SK-N-SH treated with all-trans-retinoic acid at 6 μM for 48 hours (cell line): ENCODE data around the gene RAB11FIP4.

ENCODE experiments used
- ATAC-seq: fragments of 200-7000 bp; cut with Tn5 transposase; 3 replicates; pipeline ENCODE4 v1.9.1; 2020; ENCODE audit warnings: mild to moderate bottlenecking, moderate library complexity
- BACH2 ChIP-seq: fragments of 250-450 bp; sonication (Bioruptor Pico); IDR thresholded peaks from 2 replicates; pipeline ENCODE4 v1.9.0; 2021; ENCODE audit warnings: mild to moderate bottlenecking, borderline replicate concordance
- CREB5 ChIP-seq: fragments of 250-450 bp; sonication (Bioruptor Pico); IDR thresholded peaks from 2 replicates; pipeline ENCODE4 v1.5.1; 2020; ENCODE audit warnings: low read depth, mild to moderate bottlenecking, moderate library complexity
- CSDC2 ChIP-seq: fragments of 250-450 bp; sonication (Bioruptor Pico); IDR thresholded peaks from 2 replicates; pipeline ENCODE4 v1.5.0; 2020; ENCODE audit warnings: mild to moderate bottlenecking, moderate library complexity
- CSRNP3 ChIP-seq: fragments of 250-450 bp; sonication (Bioruptor Pico); IDR thresholded peaks from 2 replicates; pipeline ENCODE4 v1.5.1; 2021; ENCODE audit warnings: mild to moderate bottlenecking, moderate library complexity
- ESRRG ChIP-seq: fragments of 250-450 bp; sonication (Bioruptor Pico); IDR thresholded peaks from 2 replicates; pipeline ENCODE4 v1.6.1; 2021; ENCODE audit warnings: mild to moderate bottlenecking
- GLIS3 ChIP-seq: fragments of 250-450 bp; sonication (Bioruptor Pico); IDR thresholded peaks from 2 replicates; pipeline ENCODE4 v1.5.0; 2020; ENCODE audit warnings: mild to moderate bottlenecking, moderate library complexity
- ISL1 ChIP-seq: fragments of 250-450 bp; sonication (Bioruptor Pico); IDR thresholded peaks from 2 replicates; pipeline ENCODE4 v2.1.2; 2022; ENCODE audit warnings: mild to moderate bottlenecking, moderate library complexity
- OSR1 ChIP-seq: fragments of 250-450 bp; sonication (Bioruptor Pico); IDR thresholded peaks from 2 replicates; pipeline ENCODE4 v1.8.0; 2022; ENCODE audit warnings: moderate library complexity, mild to moderate bottlenecking, inconsistent platforms
- PPARA ChIP-seq: fragments of 250-450 bp; sonication (Bioruptor Pico); IDR thresholded peaks from 2 replicates; pipeline ENCODE4 v1.5.0; 2020; ENCODE audit warnings: mild to moderate bottlenecking, borderline replicate concordance
- SNAI2 ChIP-seq: fragments of 250-450 bp; sonication (Bioruptor Pico); IDR thresholded peaks from 2 replicates; pipeline ENCODE4 v1.5.0; 2020; ENCODE audit warnings: mild to moderate bottlenecking, moderate library complexity
- TCF4 ChIP-seq: fragments of 250-450 bp; sonication (Bioruptor Pico); IDR thresholded peaks from 2 replicates; pipeline ENCODE4 v1.8.0; 2021; ENCODE audit warnings: mild to moderate bottlenecking, moderate library complexity, borderline replicate concordance
- TOX ChIP-seq: fragments of 250-450 bp; sonication (Bioruptor Pico); IDR thresholded peaks from 2 replicates; pipeline ENCODE4 v1.8.0; 2021; ENCODE audit warnings: mild to moderate bottlenecking, moderate library complexity, borderline replicate concordance
- ZFP3 ChIP-seq: fragments of 250-450 bp; sonication (Bioruptor Pico); IDR thresholded peaks from 2 replicates; pipeline ENCODE4 v1.5.0; 2020; ENCODE audit warnings: mild to moderate bottlenecking, moderate library complexity
- ZFP30 ChIP-seq: fragments of 450-650 bp; formaldehyde crosslinking; IDR thresholded peaks from 2 replicates; pipeline ENCODE4 v1.5.0; 2022; ENCODE audit warnings: mild to moderate bottlenecking, moderate library complexity
- ZNF565 ChIP-seq: fragments of 450-650 bp; formaldehyde crosslinking; conservative IDR thresholded peaks from 2 replicates; pipeline ENCODE4 v1.5.0; 2020; ENCODE audit warnings: low read depth, mild to moderate bottlenecking, moderate library complexity
- ZNF70 ChIP-seq: fragments of 450-650 bp; formaldehyde crosslinking; IDR thresholded peaks from 2 replicates; pipeline ENCODE4 v1.5.0; 2020; ENCODE audit warnings: mild to moderate bottlenecking, moderate library complexity
- ZNF8 ChIP-seq: fragments of 450-650 bp; formaldehyde crosslinking; IDR thresholded peaks from 2 replicates; pipeline ENCODE4 v1.5.0; 2020; ENCODE audit warnings: mild to moderate bottlenecking, moderate library complexity
- TF ChIP-seq, protein P1 (sequence below): fragments of 250-450 bp; sonication (Bioruptor Pico); IDR thresholded peaks from 2 replicates; pipeline ENCODE4 v1.8.0; 2020; ENCODE audit warnings: mild to moderate bottlenecking, moderate library complexity, borderline replicate concordance
- TF ChIP-seq, protein P2 (sequence below): fragments of 250-450 bp; sonication (Bioruptor Pico); IDR thresholded peaks from 2 replicates; pipeline ENCODE4 v1.8.0; 2021; ENCODE audit warnings: low read depth, mild to moderate bottlenecking, moderate library complexity, borderline replicate concordance
- TF ChIP-seq, protein P3 (sequence below): fragments of 250-450 bp; sonication (Bioruptor Pico); IDR thresholded peaks from 2 replicates; pipeline ENCODE4 v1.5.0; 2020; ENCODE audit warnings: mild to moderate bottlenecking, moderate library complexity

RAB11FIP4 gene

DNA sequence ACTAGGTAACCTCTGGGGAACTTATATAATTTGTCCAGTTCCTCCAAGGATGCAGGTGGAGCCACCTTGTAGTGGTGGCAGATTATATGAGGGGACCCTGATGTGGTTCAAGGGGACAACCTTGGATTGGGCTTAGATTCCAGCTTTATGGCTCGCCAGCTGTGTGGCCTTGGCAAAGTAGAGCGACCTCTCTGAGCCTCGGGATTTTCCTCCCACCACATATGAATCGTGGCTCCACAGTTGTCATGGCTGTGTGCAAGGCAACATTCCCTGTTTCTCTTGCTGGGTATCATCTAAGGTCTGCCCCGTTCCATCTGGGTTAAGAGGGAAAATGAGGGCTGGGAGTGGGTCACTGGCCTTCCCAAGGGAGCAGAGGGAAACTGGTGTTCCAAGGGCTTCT, 104.6 kb downstream of the RAB11FIP4 start (continued):
- TF ChIP-seq ZNF565 (CRISPR knock-in tag) (no peak), ZNF8 (no peak), CSRNP3 (no peak), ZFP30 (no peak)

- no peak for ATAC-seq
- no peak for TF ChIP-seq ESRRG (CRISPR knock-in tag)
- TF ChIP-seq ZNF70: no peak
- TF ChIP-seq OSR1 (CRISPR knock-in tag): no peak
- TF ChIP-seq, protein P1, sequence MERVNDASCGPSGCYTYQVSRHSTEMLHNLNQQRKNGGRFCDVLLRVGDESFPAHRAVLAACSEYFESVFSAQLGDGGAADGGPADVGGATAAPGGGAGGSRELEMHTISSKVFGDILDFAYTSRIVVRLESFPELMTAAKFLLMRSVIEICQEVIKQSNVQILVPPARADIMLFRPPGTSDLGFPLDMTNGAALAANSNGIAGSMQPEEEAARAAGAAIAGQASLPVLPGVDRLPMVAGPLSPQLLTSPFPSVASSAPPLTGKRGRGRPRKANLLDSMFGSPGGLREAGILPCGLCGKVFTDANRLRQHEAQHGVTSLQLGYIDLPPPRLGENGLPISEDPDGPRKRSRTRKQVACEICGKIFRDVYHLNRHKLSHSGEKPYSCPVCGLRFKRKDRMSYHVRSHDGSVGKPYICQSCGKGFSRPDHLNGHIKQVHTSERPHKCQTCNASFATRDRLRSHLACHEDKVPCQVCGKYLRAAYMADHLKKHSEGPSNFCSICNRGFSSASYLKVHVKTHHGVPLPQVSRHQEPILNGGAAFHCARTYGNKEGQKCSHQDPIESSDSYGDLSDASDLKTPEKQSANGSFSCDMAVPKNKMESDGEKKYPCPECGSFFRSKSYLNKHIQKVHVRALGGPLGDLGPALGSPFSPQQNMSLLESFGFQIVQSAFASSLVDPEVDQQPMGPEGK: no peak
- no peak for TF ChIP-seq BACH2 (CRISPR knock-in tag)
- TF ChIP-seq TOX (CRISPR knock-in tag): no peak
Observed at GRCh38 chr17:31496601-31497000, 105.1 kb downstream of the RAB11FIP4 start.

DNA sequence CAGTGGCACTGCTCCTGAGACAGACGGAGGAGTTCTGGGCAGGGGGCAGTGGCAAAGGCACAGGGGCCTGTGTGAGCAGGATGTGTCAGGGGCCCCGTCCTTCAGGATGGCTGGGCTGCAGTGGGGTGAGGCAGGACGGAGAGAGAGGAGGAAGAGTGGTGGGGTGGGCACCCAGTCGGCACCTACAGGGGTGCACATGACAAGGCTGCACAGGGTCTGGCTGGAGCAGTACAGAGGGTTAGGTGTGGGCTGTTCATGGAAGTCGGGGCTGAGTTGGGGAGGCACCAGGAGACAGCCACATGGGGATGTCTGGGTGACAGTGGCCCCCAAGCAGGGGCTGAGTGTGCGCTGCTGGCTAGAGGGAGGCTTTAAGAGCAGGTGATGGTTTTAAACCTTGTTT, 106.0 kb downstream of the RAB11FIP4 start:
- no peak for ATAC-seq
- TF ChIP-seq, protein P2, sequence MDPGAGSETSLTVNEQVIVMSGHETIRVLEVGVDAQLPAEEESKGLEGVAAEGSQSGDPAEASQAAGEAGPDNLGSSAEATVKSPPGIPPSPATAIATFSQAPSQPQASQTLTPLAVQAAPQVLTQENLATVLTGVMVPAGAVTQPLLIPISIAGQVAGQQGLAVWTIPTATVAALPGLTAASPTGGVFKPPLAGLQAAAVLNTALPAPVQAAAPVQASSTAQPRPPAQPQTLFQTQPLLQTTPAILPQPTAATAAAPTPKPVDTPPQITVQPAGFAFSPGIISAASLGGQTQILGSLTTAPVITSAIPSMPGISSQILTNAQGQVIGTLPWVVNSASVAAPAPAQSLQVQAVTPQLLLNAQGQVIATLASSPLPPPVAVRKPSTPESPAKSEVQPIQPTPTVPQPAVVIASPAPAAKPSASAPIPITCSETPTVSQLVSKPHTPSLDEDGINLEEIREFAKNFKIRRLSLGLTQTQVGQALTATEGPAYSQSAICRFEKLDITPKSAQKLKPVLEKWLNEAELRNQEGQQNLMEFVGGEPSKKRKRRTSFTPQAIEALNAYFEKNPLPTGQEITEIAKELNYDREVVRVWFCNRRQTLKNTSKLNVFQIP (CRISPR knock-in tag): no peak
- no peak for TF ChIP-seq TCF4
- TF ChIP-seq ISL1 (CRISPR knock-in tag): no peak
- no peak for TF ChIP-seq ZFP30
- TF ChIP-seq ZFP3 (CRISPR knock-in tag): no peak
- no peak for TF ChIP-seq SNAI2 (CRISPR knock-in tag)
- no peak for TF ChIP-seq ESRRG (CRISPR knock-in tag)
- TF ChIP-seq PPARA (CRISPR knock-in tag): no peak
- TF ChIP-seq OSR1 (CRISPR knock-in tag): no peak
- no peak for TF ChIP-seq GLIS3 (CRISPR knock-in tag)
- no peak for TF ChIP-seq CSRNP3
- no peak for TF ChIP-seq CSDC2
- TF ChIP-seq, protein P3, sequence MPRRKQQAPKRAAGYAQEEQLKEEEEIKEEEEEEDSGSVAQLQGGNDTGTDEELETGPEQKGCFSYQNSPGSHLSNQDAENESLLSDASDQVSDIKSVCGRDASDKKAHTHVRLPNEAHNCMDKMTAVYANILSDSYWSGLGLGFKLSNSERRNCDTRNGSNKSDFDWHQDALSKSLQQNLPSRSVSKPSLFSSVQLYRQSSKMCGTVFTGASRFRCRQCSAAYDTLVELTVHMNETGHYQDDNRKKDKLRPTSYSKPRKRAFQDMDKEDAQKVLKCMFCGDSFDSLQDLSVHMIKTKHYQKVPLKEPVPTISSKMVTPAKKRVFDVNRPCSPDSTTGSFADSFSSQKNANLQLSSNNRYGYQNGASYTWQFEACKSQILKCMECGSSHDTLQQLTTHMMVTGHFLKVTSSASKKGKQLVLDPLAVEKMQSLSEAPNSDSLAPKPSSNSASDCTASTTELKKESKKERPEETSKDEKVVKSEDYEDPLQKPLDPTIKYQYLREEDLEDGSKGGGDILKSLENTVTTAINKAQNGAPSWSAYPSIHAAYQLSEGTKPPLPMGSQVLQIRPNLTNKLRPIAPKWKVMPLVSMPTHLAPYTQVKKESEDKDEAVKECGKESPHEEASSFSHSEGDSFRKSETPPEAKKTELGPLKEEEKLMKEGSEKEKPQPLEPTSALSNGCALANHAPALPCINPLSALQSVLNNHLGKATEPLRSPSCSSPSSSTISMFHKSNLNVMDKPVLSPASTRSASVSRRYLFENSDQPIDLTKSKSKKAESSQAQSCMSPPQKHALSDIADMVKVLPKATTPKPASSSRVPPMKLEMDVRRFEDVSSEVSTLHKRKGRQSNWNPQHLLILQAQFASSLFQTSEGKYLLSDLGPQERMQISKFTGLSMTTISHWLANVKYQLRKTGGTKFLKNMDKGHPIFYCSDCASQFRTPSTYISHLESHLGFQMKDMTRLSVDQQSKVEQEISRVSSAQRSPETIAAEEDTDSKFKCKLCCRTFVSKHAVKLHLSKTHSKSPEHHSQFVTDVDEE (CRISPR knock-in tag): no peak
- no peak for TF ChIP-seq ZNF8
- TF ChIP-seq, protein P1: no peak
- TF ChIP-seq ZNF565 (CRISPR knock-in tag): no peak
- TF ChIP-seq TOX (CRISPR knock-in tag): no peak
- TF ChIP-seq CREB5: no peak
